Measurements from ENCODE around the gene EFNA5. TPM values are rescaled to one million over a fixed set of nuclear protein-coding genes. Genes with fewer than 3 reads are reported as not detected.

EFNA5 gene
- total RNA-seq, 1 donor from 2014 or later = 8.2 TPM

GRCh38 chr5:107673039-107673367 lies 2.3 kb upstream of the EFNA5 start:
- DNase-seq (ENCODE audit: low read depth) = no peak

GRCh38 chr5:107672211-107673038 lies 1.7 kb upstream of the EFNA5 start:
- DNase-seq (ENCODE audit: low read depth) = peak; percentile 92

GRCh38 chr5:107671742-107672210 lies 1.0 kb upstream of the EFNA5 start:
- DNase-seq (ENCODE audit: low read depth) = peak; percentile 87

GRCh38 chr5:107670087-107670931 lies 428 bp downstream of the EFNA5 start:
- DNase-seq (ENCODE audit: low read depth) = peak; percentile 50

GRCh38 chr5:107669096-107670031 lies 1.4 kb downstream of the EFNA5 start:
- DNase-seq (ENCODE audit: low read depth) = peak; percentile 39

- DNase-seq (ENCODE audit: low read depth) = no peak
Measured at GRCh38 chr5:107668154-107669095, 2.3 kb downstream of the EFNA5 start.

- DNase-seq (ENCODE audit: low read depth) = no peak
Measured at GRCh38 chr5:107666051-107666655, 4.6 kb downstream of the EFNA5 start.

GRCh38 chr5:107665036-107665570 lies 5.6 kb downstream of the EFNA5 start:
- no peak for DNase-seq (ENCODE audit: low read depth)

GRCh38 chr5:107663697-107664096 lies 7.0 kb downstream of the EFNA5 start:
- DNase-seq (ENCODE audit: low read depth) = no peak

GRCh38 chr5:107661650-107662044 lies 9.1 kb downstream of the EFNA5 start:
- DNase-seq (ENCODE audit: low read depth) = no peak

GRCh38 chr5:107661038-107661649 lies 9.6 kb downstream of the EFNA5 start:
- no peak for DNase-seq (ENCODE audit: low read depth)

GRCh38 chr5:107658528-107658927 lies 12.2 kb downstream of the EFNA5 start:
- no peak for DNase-seq (ENCODE audit: low read depth)

GRCh38 chr5:107655831-107656230 lies 14.9 kb downstream of the EFNA5 start:
- no peak for DNase-seq (ENCODE audit: low read depth)

- DNase-seq (ENCODE audit: low read depth) = no peak
Measured at GRCh38 chr5:107654827-107655226, 15.9 kb downstream of the EFNA5 start.

- no peak for DNase-seq (ENCODE audit: low read depth)
Measured at GRCh38 chr5:107653685-107654084, 17.1 kb downstream of the EFNA5 start.

GRCh38 chr5:107652839-107653607 lies 17.7 kb downstream of the EFNA5 start:
- DNase-seq (ENCODE audit: low read depth) = no peak

- DNase-seq (ENCODE audit: low read depth) = no peak
Measured at GRCh38 chr5:107652408-107652807, 18.3 kb downstream of the EFNA5 start.

GRCh38 chr5:107651325-107651724 lies 19.4 kb downstream of the EFNA5 start:
- DNase-seq (ENCODE audit: low read depth) = no peak
